ENCODE measurements around the gene CREG2.
A peak's percentile ranks its signal among the peaks of the same experiment; 100 is the strongest.

Gene CREG2

DNA sequence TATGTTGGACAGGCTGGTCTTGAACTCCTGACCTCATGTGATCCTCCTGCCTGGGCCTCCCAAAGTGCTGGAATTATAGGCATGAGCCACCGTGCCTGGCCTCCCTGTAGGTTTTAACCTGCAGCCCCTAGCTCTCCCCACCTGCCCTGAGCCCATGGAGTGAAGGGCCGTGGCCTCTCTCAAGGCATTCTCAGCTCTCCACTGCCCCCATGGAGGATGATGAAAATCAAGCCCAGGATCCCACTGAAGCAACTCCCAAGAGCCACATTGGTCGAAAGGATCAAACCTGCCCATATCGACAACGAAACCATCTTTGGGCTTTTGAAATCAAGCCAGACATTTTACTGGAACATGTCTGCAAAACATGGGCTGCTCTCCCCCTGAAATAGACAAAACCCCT, 22.4 kb upstream of the CREG2 start:
- no peak for DNase-seq

DNA sequence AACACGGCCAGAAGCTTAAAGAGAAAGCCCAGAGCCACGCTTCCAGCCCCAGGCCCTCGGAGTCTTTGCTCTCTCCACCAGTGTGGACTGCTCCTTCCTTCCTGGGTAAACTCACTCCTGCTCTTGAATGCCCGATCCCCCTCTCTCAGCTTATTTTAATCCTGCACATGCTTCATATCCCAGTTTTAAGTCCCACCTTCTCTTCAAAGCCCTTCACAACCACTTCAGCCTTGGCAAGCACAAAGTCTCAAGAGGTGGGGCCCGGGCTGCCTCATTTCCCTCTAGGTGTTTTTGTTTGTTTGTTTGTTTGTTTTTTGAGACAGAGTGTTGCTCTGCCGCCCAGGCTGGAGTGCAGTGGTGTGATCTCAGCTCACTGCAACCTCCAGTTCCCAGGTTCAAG, 21.6 kb upstream of the CREG2 start:
- no peak for DNase-seq

DNA sequence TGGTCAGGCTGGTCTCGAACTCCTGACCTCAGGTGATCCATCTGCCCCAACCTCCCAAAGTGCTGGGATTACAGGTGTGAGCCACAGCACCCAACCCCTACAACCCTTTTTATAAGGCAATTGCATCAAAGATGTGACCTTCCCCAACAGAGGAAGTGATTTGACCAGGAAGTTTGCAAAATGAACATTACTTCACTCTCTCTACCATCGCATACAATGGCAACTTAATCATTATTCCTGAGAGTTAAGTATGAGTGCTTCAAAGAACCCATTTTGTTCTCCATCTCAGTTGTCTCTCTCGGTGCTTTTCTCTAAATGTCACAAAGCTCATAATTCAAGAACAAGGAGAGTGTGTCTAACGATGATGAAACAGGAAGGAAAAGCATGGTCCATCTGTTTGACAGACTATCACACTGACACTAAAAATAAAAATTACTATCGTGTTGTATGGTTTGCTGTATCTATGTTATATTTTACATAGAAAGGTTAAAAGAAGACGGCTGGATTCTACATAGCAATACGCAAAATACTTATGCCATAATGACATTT, 18.1 kb upstream of the CREG2 start:
- DNase-seq = no peak

DNA sequence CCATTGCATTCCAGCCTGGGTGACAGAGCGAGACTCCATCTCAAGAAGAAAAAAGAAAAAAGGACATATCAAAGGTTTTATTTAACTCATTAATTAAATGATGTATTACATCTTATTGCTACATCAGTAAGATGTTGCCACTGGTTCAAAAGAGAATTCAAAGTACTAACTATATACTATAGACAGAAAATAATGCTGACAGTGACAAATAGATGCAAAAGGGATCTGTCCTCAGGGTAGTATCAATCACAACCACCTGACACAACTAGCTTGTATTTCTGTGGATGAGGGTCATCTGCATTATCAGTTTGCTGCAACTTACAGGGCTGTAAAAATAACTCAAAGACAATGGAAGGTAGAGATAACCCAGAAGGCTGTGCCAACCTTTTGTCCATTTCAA, 16.4 kb upstream of the CREG2 start:
- no peak for DNase-seq

DNA sequence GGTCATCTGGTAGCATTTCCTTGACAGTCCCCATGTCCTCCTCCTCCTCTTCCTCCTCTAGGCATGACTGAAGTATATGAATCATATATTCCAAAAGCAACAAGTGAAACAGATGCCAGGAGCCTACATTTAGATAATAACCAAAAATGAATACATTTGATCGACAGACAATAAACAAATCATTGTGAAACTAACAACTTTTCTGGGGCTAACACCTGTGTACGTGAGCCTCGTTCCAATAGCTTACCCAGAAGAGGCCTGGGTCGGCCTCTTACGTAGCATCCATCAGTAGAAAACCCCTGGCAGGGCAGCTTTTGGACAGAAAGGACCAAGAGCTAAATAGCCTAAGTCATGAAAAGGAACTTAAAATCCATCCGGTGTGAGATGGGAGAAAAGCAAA, 15.3 kb upstream of the CREG2 start:
- DNase-seq = no peak

DNA sequence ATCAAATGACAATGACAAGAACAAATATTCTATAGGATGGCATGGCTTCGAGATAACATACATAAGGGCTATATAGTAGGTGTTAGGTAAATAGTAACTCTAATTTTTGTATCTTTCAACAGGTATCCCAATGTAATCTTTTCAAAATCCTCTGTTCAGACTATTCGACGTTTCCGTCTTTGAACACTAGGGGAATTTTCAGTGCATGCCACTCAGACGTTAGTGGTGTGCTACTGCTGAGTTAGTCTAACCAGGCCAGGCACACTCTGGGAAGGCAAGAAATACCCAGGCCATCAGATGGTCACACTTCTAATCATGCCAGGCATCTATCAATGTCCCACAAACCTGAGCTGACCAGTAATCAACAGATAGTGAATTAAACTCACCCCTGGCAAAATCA, 14.6 kb upstream of the CREG2 start:
- no peak for DNase-seq

DNA sequence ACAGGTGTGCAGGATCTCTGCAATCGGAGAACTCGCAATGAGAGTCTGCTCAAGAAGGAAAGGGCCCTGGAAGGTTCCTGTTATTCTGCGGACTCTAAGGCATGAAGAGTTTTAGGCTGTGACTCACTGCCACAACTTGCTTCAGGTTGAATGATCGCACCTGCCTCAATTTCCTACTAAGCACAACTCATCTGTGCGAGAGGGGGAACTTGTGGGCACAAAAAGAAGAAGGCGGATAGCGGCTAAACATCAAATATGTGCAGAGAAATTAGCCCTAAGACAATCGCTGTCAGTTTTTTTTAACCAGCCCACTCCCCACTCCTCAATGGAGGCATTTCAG, 14.0 kb upstream of the CREG2 start:
- no peak for DNase-seq

DNA sequence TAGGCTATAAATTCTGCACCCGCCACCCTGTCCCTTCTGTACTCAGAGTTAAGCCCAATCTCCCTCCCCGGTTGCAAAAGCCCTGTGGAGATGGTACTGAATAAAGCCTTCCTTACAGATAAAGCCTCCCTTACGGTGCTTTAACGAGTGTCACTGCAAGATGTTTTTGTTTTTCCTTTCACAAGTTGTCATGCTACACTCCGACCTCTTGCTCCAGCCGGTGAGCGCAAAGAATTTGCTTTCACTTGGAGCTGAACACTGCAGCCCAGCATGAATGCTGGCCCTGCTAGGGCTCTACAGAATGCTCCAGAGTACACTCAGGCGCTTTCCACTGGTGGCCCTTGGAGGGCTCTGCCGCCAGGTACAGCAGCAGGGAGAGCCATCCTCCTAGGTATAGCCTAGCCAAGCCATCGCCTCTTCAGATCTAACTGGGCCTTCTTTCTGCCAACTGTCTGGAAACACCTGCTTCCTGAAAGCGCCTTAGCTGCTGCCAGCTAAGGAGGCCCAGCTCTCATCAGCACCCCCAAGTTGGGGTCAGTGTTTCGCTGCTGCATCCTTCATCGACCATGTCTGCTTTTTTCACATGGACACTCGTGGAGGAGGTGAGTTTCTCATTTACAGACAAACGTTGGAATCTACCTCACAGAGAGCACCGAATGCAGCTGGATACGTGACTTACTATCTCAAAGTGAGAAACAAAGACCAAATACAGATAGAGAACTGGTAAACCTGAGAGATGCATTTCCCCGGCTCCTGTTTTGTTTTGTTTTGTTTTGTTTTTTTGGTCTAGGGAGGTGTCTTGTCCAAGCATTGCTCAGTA, 13.4 kb upstream of the CREG2 start:
- DNase-seq = no peak

DNA sequence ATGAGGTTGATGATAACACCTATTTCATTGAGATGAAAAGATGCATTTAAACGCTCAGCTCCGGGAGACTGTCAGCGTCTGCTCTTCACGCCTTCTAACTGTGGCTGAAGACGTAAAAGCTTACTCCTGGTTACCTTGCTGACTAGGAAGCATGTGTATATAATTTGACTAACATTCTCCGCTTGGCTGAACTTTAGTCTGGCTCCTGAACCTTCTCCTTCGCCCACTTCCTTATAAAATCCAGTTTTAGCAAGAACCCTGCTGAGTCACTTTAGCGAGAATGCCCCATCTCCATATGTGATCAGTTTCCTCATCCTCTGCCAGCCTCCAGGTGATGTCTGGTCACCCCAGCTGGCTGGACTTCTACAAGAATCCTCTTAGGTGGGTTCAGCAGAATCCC, 12.7 kb upstream of the CREG2 start:
- DNase-seq = no peak

DNA sequence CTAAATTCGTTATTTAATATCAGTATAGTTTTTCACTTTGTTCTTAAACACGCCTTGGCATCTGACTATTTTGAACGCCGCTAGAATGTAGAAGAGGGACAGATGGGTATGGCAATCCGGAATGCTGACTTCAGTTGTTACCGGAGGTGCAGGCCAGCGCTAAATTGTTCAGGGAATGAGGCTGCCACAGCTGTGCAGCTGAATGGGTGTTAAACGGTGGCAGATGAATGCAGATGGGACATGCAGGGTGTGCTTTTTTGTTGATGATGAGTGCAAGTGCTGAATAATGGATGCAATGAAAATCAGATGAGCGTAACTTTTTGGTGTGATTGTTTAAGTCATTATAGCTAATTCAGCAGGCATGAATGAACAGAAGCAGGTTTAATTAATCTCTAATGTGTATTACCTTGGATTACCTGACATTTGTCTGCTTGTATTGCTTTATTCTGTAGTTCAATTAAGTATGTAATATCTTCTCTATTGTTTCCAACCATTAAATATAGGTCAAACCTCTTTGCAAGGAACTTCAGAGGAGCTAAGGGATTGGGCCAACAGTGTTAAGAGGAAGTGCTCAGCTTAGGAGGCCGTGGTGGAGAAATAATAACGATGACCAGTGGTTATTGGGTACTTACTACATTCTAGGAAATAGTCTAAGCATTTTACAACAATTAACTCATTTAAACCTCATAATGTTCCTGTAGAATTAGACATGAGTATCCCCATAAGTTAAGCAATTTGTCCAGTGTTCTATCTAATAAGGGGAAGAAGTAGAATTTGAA, 11.9 kb upstream of the CREG2 start:
- peak in 1 of 56 donors; percentile 10 for DNase-seq

DNA sequence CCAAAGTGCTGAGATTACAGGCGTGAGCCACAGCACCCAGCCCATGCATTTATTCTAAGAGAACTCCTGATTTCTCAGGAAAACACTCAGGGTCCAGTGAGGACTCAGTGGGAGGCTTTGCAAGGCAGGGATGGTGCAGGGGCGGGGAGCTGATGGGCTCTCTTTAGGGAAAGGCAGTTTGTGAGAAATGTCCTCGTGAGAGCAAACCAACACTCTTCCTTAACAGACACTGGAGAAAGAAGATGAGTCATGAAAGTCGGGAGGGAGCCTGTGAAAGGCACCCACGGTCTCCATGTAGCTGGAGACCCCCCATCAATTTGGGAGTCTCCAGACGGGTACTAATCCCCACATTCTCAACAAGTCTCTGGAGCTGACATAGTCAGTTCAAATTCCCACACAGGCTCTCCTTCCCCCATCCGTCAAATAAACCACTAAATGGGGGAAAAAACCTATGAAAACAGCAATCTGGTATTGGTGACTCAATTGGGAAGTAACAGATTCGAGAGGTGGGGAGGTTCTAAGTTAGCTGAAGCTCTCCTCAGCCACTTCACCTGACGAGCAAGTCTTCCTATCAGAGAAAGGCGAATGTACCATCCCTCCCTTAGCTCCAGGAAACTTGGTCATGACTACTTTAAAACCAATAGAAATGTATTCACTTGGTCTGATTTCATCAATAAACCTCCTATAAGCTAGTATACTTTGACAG, 11.0 kb upstream of the CREG2 start:
- DNase-seq = peak in 14 of 56 donors; percentile 4 to 51 (median 24)

DNA sequence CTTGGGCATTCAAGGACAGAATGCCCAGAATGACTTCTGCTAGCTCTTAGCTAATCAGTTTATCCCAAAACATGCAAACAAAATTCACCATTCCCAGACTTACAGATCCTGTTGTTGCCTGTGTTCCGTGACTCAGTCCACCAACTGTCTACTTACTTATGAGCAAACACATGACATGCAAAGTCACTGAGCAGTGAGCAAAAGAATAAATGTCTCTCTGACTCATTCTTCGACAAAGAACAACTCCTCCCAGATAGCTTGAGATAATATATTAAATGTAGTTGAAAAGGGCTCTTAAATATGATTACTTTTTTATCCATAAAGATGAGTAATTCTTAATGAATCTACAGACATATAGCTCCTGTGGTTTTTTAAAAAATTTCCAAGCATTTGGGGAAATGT, 9.0 kb upstream of the CREG2 start:
- DNase-seq = peak in 2 of 56 donors; percentile 20 to 29

DNA sequence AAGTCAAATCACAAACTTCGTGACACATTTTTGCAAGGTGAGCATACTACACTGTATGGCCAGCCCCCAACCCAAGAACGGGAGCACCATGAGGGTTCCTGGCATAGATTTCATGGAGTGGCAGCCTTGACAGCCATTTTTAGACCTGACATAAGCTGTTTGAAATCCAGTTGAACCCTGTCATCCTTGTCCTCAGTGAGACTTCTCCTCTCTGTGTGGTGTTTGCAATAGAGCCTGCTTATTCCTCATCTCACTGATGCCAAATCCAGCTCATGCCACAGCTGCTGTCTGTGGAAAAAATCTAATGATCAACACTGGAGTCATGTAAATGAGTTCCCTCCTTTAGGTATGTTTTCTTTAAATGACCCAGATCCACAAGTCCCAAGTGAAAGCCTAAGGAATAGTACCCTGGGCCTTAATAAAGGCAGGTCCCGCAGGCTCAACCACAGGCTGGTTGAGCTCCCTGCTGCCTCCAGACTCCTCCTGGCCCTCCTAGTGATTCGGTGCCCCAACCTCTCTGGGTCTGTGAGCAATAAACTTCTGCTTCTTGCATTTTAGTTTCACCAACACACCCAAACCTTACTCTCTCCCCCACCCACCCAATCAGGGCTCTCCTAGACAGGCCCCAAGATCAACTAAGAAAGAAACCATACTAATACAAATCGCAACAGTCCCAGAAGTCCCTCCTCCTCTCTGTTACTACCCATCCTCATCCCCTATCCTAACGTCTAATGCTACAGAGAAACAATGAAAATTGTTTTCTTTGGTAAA, 8.4 kb upstream of the CREG2 start:
- no peak for DNase-seq

DNA sequence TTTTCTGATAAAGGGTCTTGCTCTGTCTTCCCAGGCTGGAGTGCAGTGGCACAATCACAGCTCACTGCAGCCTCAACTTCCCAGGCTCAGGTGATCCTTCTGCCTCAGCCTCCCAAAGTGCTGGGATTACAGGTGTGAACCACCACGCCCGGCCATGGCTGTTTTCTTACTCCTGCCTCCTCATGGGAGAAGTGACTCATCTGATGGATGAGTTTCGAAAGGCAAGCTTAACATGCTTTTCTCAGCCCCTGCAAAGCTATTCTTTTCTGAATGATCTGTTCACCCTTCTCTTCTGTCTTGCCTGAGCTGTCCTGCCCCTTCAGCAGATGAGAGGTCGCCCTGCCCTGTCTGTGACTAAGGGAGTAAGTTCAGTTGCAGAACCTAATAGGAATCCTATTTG, 929 bp upstream of the CREG2 start:
- no peak for DNase-seq

DNA sequence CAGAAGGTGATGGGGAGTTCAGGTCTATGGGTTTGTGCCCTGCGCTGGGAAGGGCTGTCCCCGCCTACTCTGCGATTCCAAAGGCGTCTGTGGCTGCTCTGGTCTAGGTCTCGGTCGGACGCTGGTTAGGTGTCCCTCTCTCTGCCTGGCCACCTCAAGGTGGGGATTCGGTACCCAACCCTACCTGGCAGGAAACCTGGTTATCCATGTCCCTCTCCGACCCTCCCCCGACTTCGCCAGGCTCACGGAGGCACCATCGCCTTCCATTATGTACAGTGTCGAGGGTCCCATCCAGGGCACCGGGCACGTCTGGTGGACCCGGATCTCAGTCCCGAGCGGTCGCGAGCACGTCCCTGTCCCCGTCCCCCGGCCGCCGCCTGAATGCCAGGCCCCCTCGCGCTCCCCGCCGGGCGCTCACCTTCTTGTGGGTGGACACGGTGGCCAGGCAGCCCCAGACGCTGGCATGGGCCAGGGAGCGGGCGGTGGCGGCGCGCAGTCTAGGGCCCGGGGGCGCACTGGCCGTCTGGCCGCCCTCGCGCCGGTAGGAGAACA, 628 bp downstream of the CREG2 start:
- peak in 5 of 56 donors; percentile 7 to 61 (median 33) for DNase-seq

DNA sequence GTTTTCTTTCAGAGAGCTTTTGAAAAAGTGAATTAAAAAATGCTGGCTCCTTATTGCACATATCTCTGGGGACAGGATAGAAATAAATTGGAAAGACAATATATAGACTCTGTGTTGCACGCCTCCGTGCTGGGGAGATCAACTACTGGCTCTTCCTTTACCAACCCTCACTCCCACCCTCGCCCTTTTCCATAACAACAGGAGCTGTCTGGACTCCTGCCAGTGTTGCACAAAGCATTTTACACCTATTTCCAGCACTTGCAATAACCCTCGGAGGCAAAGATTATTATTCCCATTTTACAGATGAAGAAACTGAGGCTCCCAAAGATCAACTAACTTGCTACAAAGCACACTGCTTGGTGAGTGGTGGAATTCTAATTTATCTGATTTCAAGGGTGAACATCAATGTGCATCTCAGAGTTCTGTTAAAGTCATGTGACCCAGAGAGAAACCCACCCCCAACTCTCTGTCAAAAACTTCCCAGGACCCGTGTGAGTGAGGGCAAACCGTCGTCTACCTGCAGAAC, 4.2 kb downstream of the CREG2 start:
- peak in 2 of 56 donors; percentile 15 to 20 for DNase-seq

DNA sequence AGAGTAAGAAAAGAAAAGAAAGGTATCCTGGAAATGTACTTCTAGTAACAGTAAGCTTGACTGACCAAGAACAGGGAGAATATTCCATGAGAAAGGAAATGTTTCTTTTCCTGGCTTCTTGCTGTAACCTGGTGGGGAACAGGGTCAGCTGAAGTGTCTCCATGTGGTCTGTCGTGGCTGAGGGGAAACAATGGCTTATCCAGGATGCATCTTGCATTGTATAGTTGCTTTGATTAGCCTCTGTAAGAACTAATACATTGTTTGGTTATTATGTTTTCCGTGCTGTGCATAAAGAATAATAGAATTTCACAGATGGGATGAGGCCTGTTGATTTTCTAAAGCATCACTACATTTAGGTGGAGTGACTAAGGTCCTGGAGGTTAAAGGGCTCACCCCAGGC, 4.9 kb downstream of the CREG2 start:
- DNase-seq = no peak

DNA sequence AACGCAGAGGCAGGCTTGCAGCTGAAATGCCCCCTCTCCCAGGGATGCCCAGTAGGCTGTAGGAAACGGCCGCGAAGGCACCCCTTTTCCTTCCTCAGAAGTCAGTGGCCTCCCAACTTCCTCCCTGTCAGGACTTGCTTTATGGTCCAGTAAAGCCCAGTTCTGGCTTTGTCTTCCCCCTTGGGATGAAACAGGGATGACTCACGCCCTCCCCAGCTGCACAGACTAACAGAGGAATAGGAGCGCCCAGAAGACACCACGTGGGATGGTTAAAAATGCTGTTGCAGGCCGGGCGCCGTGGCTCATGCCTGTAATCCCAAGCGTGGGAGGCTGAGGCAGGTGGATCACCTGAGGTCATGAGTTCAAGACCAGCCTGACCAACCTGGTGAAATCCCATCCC, 6.9 kb downstream of the CREG2 start:
- peak in 1 of 56 donors; percentile 12 for DNase-seq

DNA sequence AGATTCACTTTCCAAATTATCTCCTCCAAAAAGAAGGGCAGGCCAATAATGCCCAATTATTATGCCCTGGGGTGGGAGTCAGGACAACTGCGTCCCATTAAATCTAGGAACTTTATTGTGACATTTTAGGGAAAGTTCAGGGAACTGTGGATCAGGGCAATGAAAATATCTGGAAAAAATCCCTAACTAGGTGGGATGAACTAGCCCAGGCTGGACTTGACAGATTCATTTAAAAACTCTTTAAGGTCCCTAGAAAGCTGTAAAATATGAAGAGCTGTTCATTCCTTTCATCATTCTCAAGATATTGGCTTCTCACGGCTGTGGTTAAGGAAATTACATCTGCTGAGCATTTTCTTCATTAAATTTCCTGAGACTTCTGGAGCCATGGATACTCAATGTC, 8.2 kb downstream of the CREG2 start:
- DNase-seq = no peak

DNA sequence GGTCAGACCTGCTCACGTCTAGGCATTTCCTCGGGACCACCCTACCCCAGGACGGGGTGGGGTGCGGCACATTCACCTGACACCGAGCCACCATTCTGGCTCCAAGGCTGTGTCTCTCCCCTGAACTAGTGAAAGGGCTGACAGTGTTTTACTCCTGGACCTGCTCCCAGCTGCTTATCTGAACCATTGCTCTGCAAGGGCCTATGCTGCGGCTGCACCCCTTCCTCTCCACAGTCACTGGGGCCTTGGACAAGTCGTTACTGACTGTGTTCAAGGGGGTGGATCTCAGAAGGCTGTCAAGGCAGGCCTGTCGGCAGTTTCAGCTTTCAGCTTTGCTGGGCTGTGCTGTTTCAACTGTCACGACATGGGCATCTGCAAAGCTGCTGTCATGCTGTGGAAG, 11.7 kb downstream of the CREG2 start:
- no peak for DNase-seq

Measured in amygdala (tissue), 56 donors.